ENCODE data around the gene LSP1.

The LSP1 gene

GRCh38 chr11:1815751-1816150 lies 37.1 kb upstream of the LSP1 start:
- Histone ChIP-seq H3K9ac (ENCODE audit: low read depth, low read length) (no peak overlapping the region), H3K4me3 (ENCODE audit: low read length) (no peak overlapping the region), H3K4me1 (ENCODE audit: control insufficient read depth, insufficient read depth, low read length) (no peaks in the 10 kb centered on the region), H3K27me3 (ENCODE audit: control insufficient read depth, insufficient read depth, low read length) (peaks cover 31% of the 10 kb centered on the region), H3K36me3 (ENCODE audit: insufficient read depth, low read length) (no peaks in the 10 kb centered on the region), H3K4me2 (ENCODE audit: low read length) (no peak overlapping the region), H3K9me3 (replicated peaks; ENCODE audit: low read length) (peaks cover 4% of the 10 kb centered on the region)

DNA sequence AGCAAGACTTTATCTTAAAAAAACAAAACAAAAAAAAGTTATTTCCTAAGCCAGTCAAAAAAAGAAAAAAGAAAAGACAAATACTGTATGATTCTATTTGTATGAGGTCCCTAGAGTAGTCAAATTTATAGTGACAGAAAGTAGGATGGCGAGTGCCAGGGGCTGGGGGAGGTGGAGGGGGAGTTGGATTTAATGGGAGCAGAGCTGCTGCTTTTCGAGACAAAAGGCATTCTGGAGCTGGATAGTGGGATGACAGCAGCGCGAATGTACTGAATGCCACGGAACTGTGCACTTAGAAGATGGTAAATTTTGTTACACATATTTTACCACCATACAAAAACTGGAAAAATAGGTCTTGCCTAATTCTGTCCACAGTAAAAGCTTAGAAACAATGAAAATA lies 35.9 kb upstream of the LSP1 start:
- H3K36me3 ChIP-seq (ENCODE audit: insufficient read depth, low read length): no peaks in the 10 kb centered on the region
- no peak overlapping the region for H3K4me2 ChIP-seq (ENCODE audit: low read length)
- H3K9ac ChIP-seq (ENCODE audit: low read depth, low read length): no peak overlapping the region
- H3K4me1 ChIP-seq (ENCODE audit: control insufficient read depth, insufficient read depth, low read length): no peaks in the 10 kb centered on the region
- peaks cover 30% of the 10 kb centered on the region for H3K27me3 ChIP-seq (ENCODE audit: control insufficient read depth, insufficient read depth, low read length)
- no peak overlapping the region for H3K4me3 ChIP-seq (ENCODE audit: low read length)
- peaks cover 4% of the 10 kb centered on the region for H3K9me3 ChIP-seq (replicated peaks; ENCODE audit: low read length)

DNA sequence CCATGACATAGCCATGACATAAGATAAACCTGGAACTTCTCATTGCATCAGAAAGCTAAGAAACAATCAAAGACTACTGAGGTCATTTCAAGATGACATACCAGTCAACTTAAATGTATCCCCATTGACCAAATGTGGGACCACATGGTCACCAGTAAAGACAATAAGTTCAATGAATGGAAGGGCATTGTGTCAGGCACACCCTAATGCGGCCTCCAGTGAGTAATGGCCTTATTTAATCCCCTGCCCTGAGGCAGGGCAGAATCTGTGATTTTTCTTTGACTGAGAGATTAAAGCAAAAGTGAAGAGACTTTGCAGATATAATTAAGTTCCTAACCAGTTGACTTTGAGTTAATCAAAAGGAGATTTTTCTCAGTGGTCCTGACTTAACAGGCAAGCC lies 35.4 kb upstream of the LSP1 start:
- Histone ChIP-seq H3K9me3 (replicated peaks; ENCODE audit: low read length) (no peaks in the 10 kb centered on the region), H3K4me1 (ENCODE audit: control insufficient read depth, insufficient read depth, low read length) (no peaks in the 10 kb centered on the region), H3K4me2 (ENCODE audit: low read length) (no peak overlapping the region), H3K4me3 (ENCODE audit: low read length) (no peak overlapping the region), H3K36me3 (ENCODE audit: insufficient read depth, low read length) (no peaks in the 10 kb centered on the region), H3K9ac (ENCODE audit: low read depth, low read length) (no peak overlapping the region), H3K27me3 (ENCODE audit: control insufficient read depth, insufficient read depth, low read length) (peaks cover 26% of the 10 kb centered on the region)

- no peaks in the 10 kb centered on the region for H3K4me1 ChIP-seq (ENCODE audit: control insufficient read depth, insufficient read depth, low read length)
- H3K9me3 ChIP-seq (replicated peaks; ENCODE audit: low read length): no peaks in the 10 kb centered on the region
- H3K9ac ChIP-seq (ENCODE audit: low read depth, low read length): no peak overlapping the region
- H3K27me3 ChIP-seq (ENCODE audit: control insufficient read depth, insufficient read depth, low read length): peaks cover 23% of the 10 kb centered on the region
- no peak overlapping the region for H3K4me2 ChIP-seq (ENCODE audit: low read length)
- H3K4me3 ChIP-seq (ENCODE audit: low read length): no peak overlapping the region
- no peaks in the 10 kb centered on the region for H3K36me3 ChIP-seq (ENCODE audit: insufficient read depth, low read length)
Measured at GRCh38 chr11:1819074-1819473, 33.8 kb upstream of the LSP1 start.

DNA sequence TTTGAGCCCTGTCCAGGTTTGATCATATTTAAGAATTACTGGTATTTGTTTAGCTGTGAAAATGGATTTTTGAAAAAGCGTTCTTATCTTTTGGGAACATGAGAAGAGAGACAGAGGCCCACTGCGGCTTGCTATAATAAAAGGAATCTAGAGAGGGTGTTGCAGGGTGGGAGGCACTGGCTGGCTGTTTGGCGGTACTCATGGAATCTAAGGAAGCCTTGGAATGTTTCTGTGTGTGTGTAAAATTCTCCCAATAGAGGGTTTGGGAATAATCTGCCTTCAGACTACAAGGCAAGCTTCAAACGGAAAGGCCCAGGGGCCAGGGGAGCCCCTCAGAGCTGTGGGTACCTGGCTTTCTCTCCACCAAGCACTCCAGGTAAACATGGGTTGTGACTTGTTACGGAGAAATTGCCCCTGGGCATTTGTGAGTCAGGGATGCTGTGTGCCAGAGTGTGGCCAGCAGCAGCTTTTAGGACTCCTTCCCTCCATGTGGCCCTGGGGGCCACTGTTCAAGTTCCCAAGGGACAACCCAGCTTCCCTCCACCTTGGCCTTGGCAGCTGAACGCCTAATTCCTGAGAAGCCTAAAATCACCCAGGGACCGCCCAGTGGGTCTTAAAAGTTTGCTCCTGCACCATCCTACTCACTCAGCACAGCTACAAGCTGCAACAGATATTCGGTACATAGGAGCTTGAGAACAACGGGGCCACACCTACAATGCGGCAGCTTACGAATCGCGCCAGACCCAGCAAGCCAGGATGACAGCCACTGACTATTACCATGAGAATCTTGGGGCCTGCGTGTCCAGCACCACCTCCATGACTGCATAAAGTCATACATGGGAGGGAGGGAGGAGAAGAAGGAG lies 32.2 kb upstream of the LSP1 start:
- H3K4me3 ChIP-seq (ENCODE audit: low read length): no peak overlapping the region
- no peaks in the 10 kb centered on the region for H3K36me3 ChIP-seq (ENCODE audit: insufficient read depth, low read length)
- H3K27me3 ChIP-seq (ENCODE audit: control insufficient read depth, insufficient read depth, low read length): peaks cover 11% of the 10 kb centered on the region
- peaks cover 6% of the 10 kb centered on the region for H3K4me1 ChIP-seq (ENCODE audit: control insufficient read depth, insufficient read depth, low read length)
- H3K9ac ChIP-seq (ENCODE audit: low read depth, low read length): no peak overlapping the region
- H3K9me3 ChIP-seq (replicated peaks; ENCODE audit: low read length): no peaks in the 10 kb centered on the region
- no peak overlapping the region for H3K4me2 ChIP-seq (ENCODE audit: low read length)

DNA sequence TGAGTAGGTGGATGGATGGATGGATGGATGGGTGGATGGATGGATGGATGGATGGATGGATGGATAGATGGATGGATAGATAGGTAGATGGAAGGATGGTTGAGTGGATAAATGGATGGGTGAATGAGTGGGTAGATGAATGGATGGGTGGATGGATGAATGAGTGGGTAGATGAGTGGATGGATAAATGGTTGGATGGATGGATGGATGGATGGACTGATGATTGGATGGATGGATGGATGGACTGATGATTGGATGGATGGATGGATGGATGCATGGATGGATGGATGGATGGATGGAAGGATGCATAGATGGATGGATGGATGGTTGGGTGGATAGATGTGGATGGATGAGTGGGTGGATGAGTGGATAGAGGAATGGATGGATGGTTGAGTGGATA lies 31.3 kb upstream of the LSP1 start:
- no peak overlapping the region for H3K4me3 ChIP-seq (ENCODE audit: low read length)
- H3K27me3 ChIP-seq (ENCODE audit: control insufficient read depth, insufficient read depth, low read length): peaks cover 8% of the 10 kb centered on the region
- H3K4me2 ChIP-seq (ENCODE audit: low read length): no peak overlapping the region
- H3K36me3 ChIP-seq (ENCODE audit: insufficient read depth, low read length): no peaks in the 10 kb centered on the region
- no peak overlapping the region for H3K9ac ChIP-seq (ENCODE audit: low read depth, low read length)
- peaks cover 15% of the 10 kb centered on the region for H3K4me1 ChIP-seq (ENCODE audit: control insufficient read depth, insufficient read depth, low read length)
- no peaks in the 10 kb centered on the region for H3K9me3 ChIP-seq (replicated peaks; ENCODE audit: low read length)

DNA sequence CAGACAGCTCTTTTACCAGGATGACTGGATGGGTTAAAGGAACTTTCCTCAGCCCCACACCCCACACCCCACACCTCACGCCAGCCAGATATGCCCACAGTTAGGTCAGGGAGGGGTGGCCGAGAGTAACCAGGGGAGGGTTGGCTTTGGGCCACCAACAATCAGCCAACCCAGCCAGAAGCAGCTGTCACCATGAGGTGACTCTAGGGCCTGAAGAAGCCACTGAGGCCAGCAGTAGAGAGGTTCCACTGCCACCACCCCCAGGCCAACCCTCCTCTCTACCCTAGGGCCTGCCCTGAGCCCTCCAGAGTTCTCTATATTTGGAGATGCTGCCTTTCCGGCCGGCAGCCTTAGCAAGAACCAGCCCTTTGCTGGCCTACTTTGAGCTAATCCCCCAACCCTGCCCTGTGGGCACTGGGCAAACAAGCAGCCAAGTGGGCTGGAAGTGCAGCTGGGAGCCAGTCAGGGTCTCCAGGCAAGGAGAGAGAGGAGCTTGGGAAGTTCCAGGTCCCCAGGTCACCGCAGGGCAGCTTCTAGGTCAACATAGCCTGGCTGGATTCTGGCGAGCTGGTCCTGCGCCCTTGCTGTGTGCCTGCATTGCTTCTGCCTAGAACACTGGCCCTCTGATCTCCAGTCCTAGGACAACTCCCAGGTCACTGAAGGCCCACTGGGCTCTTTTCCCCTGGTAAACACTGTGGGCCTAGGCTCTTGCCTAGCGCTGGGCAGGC lies 30.1 kb upstream of the LSP1 start:
- Histone ChIP-seq H3K27me3 (ENCODE audit: control insufficient read depth, insufficient read depth, low read length) (peaks cover 2% of the 10 kb centered on the region), H3K9me3 (replicated peaks; ENCODE audit: low read length) (no peaks in the 10 kb centered on the region), H3K4me3 (ENCODE audit: low read length) (no peak overlapping the region), H3K4me2 (ENCODE audit: low read length) (no peak overlapping the region), H3K36me3 (ENCODE audit: insufficient read depth, low read length) (no peaks in the 10 kb centered on the region), H3K9ac (ENCODE audit: low read depth, low read length) (no peak overlapping the region), H3K4me1 (ENCODE audit: control insufficient read depth, insufficient read depth, low read length) (peaks cover 27% of the 10 kb centered on the region)

- Histone ChIP-seq H3K4me2 (ENCODE audit: low read length) (no peak overlapping the region), H3K36me3 (ENCODE audit: insufficient read depth, low read length) (no peaks in the 10 kb centered on the region), H3K27me3 (ENCODE audit: control insufficient read depth, insufficient read depth, low read length) (no peaks in the 10 kb centered on the region), H3K4me3 (ENCODE audit: low read length) (no peak overlapping the region), H3K9ac (ENCODE audit: low read depth, low read length) (no peak overlapping the region), H3K9me3 (replicated peaks; ENCODE audit: low read length) (no peaks in the 10 kb centered on the region), H3K4me1 (ENCODE audit: control insufficient read depth, insufficient read depth, low read length) (peaks cover 35% of the 10 kb centered on the region)
Measured at GRCh38 chr11:1823376-1824220, 29.3 kb upstream of the LSP1 start.

DNA sequence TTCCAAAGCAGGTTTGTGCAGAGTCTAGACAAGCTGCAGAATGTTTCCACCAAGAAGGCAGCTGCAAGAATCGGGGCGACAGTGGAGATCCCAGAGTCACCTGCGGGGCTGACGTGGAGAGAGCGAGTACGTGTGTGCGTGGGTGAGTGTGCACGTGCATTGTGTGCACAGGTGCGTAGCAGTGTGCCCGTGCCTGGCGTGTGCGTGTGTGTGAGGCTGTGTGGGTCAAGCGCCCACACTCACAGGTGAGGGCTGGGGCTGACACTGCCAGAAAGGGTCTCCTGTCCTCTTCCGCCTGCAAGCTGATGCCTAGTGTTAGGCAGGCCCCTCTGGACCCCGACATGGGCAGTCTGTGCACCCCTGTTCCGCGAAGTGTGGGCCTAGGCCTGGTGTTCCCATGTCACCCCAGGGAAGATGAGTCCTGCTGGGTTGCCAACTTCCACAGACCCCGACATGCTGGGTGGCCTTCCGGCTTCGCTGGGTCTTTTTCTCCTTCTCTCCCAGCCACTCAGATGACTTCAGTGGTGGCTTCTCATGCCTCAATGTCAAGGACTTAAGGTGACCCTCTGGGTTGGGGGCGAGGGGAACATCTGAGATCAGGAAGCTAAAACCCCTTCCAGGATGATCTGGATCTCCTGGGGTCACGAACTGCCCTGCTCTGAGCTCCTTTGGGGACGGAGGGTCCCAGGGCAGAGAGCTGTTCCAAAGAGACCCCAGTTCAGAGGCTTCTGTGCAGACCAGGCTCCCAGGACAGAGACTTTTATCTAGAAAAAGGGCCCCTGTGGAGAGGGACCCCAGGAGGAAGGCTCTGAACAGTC lies 28.5 kb upstream of the LSP1 start:
- Histone ChIP-seq H3K36me3 (ENCODE audit: insufficient read depth, low read length) (no peaks in the 10 kb centered on the region), H3K4me2 (ENCODE audit: low read length) (no peak overlapping the region), H3K4me3 (ENCODE audit: low read length) (no peak overlapping the region), H3K4me1 (ENCODE audit: control insufficient read depth, insufficient read depth, low read length) (peaks cover 43% of the 10 kb centered on the region), H3K9me3 (replicated peaks; ENCODE audit: low read length) (no peaks in the 10 kb centered on the region), H3K27me3 (ENCODE audit: control insufficient read depth, insufficient read depth, low read length) (no peaks in the 10 kb centered on the region), H3K9ac (ENCODE audit: low read depth, low read length) (no peak overlapping the region)

- H3K4me3 ChIP-seq (ENCODE audit: low read length): no peak overlapping the region
- peaks cover 51% of the 10 kb centered on the region for H3K4me1 ChIP-seq (ENCODE audit: control insufficient read depth, insufficient read depth, low read length)
- H3K9me3 ChIP-seq (replicated peaks; ENCODE audit: low read length): no peaks in the 10 kb centered on the region
- no peaks in the 10 kb centered on the region for H3K27me3 ChIP-seq (ENCODE audit: control insufficient read depth, insufficient read depth, low read length)
- H3K36me3 ChIP-seq (ENCODE audit: insufficient read depth, low read length): no peaks in the 10 kb centered on the region
- H3K4me2 ChIP-seq (ENCODE audit: low read length): no peak overlapping the region
- H3K9ac ChIP-seq (ENCODE audit: low read depth, low read length): no peak overlapping the region
Measured at GRCh38 chr11:1825039-1825740, 27.7 kb upstream of the LSP1 start.
